Gastroesophageal sphincter (tissue), 3 donors: Measurements from ENCODE around the gene PLEKHM2.

Experiments
- POLR2A ChIP-seq, 2 donors: fragments of 450-650 bp; IDR thresholded peaks; one replicate each; pipeline ENCODE4 v1.6.1; 2017; ENCODE audit warnings: antibody characterized with exemption in 2 of 2, mild to moderate bottlenecking in 2 of 2, moderate library complexity in 1 of 2
- TF ChIP-seq, protein P1 (sequence below), 4 experiments: fragments of 200-600 bp in 2 of 4; fragments of 450-650 bp in 2 of 4; sonication (generic) in 1 of 4; IDR thresholded peaks; one replicate each; pipeline ENCODE4 v1.5.1; 2017 to 2019; ENCODE audit warnings: antibody characterized with exemption in 4 of 4, mild to moderate bottlenecking in 2 of 4, moderate library complexity in 2 of 4

DNA sequence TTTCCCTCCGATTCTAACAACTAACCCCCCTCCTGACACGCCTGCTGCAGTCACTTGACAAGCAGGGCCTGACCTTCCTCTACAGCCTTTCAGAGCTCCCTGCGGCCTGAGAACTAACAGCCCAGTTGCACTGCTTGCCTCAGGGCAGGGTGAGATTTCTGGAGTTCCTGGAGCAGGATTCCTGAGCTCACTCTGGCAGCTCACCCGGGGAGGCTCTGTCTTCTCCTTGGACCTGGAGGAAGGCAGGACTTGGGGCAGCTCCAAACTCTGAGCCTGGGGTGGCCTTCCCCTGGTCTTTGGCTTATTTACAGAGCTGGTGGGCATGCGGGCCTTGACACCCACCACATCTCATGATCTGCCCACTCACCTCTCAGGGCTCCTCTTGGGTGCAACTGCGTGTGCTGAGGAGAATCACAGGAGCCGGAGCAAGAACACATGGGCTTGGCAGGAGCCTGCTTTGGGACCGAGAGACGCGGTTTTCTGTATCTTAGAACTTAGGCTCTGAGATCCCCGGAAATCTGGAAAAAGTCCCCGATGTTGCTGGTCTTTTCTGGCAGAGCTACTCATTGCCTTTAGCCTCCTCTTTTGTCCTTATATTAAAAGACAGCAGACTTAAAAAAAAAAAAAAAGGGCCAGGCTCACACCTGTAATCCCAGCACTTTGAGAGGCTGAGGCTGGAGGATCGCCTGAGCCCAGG, 38.9 kb downstream of the PLEKHM2 start:
- TF ChIP-seq, protein P1, sequence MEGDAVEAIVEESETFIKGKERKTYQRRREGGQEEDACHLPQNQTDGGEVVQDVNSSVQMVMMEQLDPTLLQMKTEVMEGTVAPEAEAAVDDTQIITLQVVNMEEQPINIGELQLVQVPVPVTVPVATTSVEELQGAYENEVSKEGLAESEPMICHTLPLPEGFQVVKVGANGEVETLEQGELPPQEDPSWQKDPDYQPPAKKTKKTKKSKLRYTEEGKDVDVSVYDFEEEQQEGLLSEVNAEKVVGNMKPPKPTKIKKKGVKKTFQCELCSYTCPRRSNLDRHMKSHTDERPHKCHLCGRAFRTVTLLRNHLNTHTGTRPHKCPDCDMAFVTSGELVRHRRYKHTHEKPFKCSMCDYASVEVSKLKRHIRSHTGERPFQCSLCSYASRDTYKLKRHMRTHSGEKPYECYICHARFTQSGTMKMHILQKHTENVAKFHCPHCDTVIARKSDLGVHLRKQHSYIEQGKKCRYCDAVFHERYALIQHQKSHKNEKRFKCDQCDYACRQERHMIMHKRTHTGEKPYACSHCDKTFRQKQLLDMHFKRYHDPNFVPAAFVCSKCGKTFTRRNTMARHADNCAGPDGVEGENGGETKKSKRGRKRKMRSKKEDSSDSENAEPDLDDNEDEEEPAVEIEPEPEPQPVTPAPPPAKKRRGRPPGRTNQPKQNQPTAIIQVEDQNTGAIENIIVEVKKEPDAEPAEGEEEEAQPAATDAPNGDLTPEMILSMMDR (IDR thresholded peaks at IDR 0.05): no peak
- no peak for TF ChIP-seq POLR2A (IDR thresholded peaks at IDR 0.05)
